ENCODE measurements around the gene PLEKHA4. TPM values are rescaled to one million over a fixed set of nuclear protein-coding genes. Genes with fewer than 3 reads are reported as not detected.

Gene PLEKHA4
- total and polyA plus RNA-seq, 9 of the 15 experiments (the other 6 are each of a cell fraction or from before 2014, with no cell fraction given), result 0.07 to 30.8 (median 11.4) TPM

- peak; percentile 68 for TF ChIP-seq ETV1 (tag; conservative IDR thresholded peaks at IDR 0.05; ENCODE audit: low read depth)
Measured at GRCh38 chr19:48872884-48873475, 4.6 kb upstream of the PLEKHA4 start (continued).

DNA sequence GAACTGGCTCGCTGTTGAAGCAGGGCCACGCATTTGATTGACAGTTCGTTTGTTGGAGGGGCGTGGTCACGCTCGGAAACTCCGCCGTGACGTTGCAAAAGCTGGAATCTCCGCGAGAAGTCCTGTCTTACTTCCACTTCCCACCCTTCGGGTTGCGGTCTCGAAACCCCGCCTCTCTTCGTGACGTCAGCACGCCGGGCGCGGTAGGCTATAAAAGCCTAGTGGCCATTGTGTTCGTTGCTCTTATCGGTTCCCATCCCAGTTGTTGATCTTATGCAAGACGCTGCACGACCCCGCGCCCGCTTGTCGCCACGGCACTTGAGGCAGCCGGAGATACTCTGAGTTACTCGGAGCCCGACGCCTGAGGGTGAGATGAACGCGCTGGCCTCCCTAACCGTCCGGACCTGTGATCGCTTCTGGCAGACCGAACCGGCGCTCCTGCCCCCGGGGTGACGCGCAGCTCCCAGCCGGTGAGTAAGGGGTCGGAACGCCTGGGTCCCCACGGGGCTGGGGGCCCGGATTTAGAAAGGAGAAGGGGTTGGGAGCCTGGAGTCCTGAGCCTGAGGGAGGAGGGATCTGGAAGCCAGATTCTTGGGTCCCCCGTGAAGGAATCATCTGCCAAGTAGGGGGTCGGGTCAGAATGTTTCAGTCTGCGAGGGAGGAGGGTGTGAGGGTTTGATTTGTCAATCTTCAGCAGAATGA is 3.9 kb upstream of the PLEKHA4 start, which contains the start of gene PPP1R15A:
Gene PPP1R15A (plus strand): TSS at position 240 of the 702 bp plus-strand sequence. CDS start 813 bp downstream, outside the sequence.
- H3K79me2 ChIP-seq (ENCODE audit: control insufficient read depth, insufficient read depth, low read length), result peaks cover 49% of the 10 kb centered on the region
- peak within 1 kb of the TSS; percentile 94 for H3K27ac ChIP-seq (ENCODE audit: extremely low read depth, low read depth, low read length)
- peak within 1 kb of the TSS; percentile 92 to 93 for H3K9ac ChIP-seq (ENCODE audit: insufficient read depth in 1 of 2, low read depth in 2 of 2, low read length in 2 of 2)
- DNase-seq (ENCODE audit: extremely low read depth in 1 of 4, low spot score in 3 of 4) (peak; percentile 90 to 99 (median 93)), FAIRE-seq (peak; percentile 100), ATAC-seq (peak; percentile 52)
- H3K27me3 ChIP-seq (ENCODE audit: control insufficient read depth in 2 of 2, insufficient read depth in 2 of 2, low read length in 2 of 2), result no peaks in the 10 kb centered on the region
- intact Hi-C loops (cut with micrococcal nuclease) (loop anchor here (2.0 kb wide), 1 partner anchor 28 kb away; the partner anchor contains the start of gene NUCB1), in situ Hi-C loops (cut with MboI) (loop anchor here (10.0 kb wide), 1 partner anchor 92 kb away; the partner anchor contains the start of gene FTL)
- H3K4me2 ChIP-seq (ENCODE audit: insufficient read depth, low read length), result peak within 1 kb of the TSS; percentile 95
- ChIA-PET POLR2A (interaction anchor here (0.6 to 12.2 kb wide), 34 partner anchors 8 to 658 kb away, joined by 3 to 439 read pairs (median 4); partner anchors contain the start of genes BAX, BCAT2, FTL and NUCB1), CTCF (ENCODE audit: low intra/inter-chr PET ratio) (interaction anchor here (0.5 to 1.1 kb wide), 2 partner anchors 36 to 93 kb away, joined by 3 read pairs; partner anchors contain the start of genes FTL and HSD17B14)
- no peaks in the 10 kb centered on the region for H3K9me1 ChIP-seq (ENCODE audit: control insufficient read depth, insufficient read depth, low read length)
- H3K36me3 ChIP-seq (ENCODE audit: control insufficient read depth, insufficient read depth, low read length), result peaks cover 35% of the 10 kb centered on the region
- peak within 1 kb of the TSS; percentile 87 for H3K4me3 ChIP-seq
- no peaks in the 10 kb centered on the region for H3K9me3 ChIP-seq (replicated peaks; ENCODE audit: control insufficient read depth, insufficient read depth, low read depth, low read length)
- 1% methylated on average over 47 of the region's 53 CpGs for WGBS (ENCODE audit: insufficient coverage, low coverage, missing lambda C conversion rate)
- peak within 1 kb of the TSS; percentile 73 for H2AFZ ChIP-seq (ENCODE audit: low read depth, low read length)
- TSS peak; percentile 65 for BruUV-seq (replicated peaks)
- H3K4me1 ChIP-seq (replicated peaks in 1 of 2; ENCODE audit: control insufficient read depth in 2 of 2, insufficient read depth in 2 of 2, low read length in 2 of 2), result peaks cover 23 to 42% of the 10 kb centered on the region in 2 experiments
- H4K20me1 ChIP-seq (replicated peaks; ENCODE audit: control insufficient read depth, insufficient read depth, low read length), result peaks cover 37% of the 10 kb centered on the region
- TF ChIP-seq FIP1L1 (IDR thresholded peaks at IDR 0.05; ENCODE audit: low read depth, low read length, poor library complexity, severe bottlenecking) (peak; percentile 78), SAP30 (IDR thresholded peaks at IDR 0.05; ENCODE audit: borderline replicate concordance, insufficient read depth, low read depth, low read length, poor library complexity, severe bottlenecking) (peak; percentile 83), CBX1 (IDR thresholded peaks at IDR 0.05; ENCODE audit: low read depth) (peak; percentile 67; the same call in 1 of the 2 replicates), AFF1 (IDR thresholded peaks at IDR 0.05; ENCODE audit: low read depth in 1 of 2, partially characterized antibody in 2 of 2) (peak in 1 of 2 experiments; percentile 81), HDAC2 (IDR thresholded peaks at IDR 0.05) (peak; percentile 14; the same call in 1 of the 2 replicates)
- TF ChIP-seq, protein P1, sequence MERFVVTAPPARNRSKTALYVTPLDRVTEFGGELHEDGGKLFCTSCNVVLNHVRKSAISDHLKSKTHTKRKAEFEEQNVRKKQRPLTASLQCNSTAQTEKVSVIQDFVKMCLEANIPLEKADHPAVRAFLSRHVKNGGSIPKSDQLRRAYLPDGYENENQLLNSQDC (CRISPR knock-in tag; IDR thresholded peaks at IDR 0.05), result peak; percentile 55; the same call in 1 of the 2 replicates
- TF ChIP-seq, protein P2, sequence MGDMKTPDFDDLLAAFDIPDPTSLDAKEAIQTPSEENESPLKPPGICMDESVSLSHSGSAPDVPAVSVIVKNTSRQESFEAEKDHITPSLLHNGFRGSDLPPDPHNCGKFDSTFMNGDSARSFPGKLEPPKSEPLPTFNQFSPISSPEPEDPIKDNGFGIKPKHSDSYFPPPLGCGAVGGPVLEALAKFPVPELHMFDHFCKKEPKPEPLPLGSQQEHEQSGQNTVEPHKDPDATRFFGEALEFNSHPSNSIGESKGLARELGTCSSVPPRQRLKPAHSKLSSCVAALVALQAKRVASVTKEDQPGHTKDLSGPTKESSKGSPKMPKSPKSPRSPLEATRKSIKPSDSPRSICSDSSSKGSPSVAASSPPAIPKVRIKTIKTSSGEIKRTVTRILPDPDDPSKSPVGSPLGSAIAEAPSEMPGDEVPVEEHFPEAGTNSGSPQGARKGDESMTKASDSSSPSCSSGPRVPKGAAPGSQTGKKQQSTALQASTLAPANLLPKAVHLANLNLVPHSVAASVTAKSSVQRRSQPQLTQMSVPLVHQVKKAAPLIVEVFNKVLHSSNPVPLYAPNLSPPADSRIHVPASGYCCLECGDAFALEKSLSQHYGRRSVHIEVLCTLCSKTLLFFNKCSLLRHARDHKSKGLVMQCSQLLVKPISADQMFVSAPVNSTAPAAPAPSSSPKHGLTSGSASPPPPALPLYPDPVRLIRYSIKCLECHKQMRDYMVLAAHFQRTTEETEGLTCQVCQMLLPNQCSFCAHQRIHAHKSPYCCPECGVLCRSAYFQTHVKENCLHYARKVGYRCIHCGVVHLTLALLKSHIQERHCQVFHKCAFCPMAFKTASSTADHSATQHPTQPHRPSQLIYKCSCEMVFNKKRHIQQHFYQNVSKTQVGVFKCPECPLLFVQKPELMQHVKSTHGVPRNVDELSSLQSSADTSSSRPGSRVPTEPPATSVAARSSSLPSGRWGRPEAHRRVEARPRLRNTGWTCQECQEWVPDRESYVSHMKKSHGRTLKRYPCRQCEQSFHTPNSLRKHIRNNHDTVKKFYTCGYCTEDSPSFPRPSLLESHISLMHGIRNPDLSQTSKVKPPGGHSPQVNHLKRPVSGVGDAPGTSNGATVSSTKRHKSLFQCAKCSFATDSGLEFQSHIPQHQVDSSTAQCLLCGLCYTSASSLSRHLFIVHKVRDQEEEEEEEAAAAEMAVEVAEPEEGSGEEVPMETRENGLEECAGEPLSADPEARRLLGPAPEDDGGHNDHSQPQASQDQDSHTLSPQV (IDR thresholded peaks at IDR 0.05), result no peak
